ENCODE data around the gene CDK10.

Gene CDK10

GRCh38 chr16:89716916-89717687 lies 30.6 kb downstream of the CDK10 start:
- DNase-seq: no peak

GRCh38 chr16:89717688-89718505 lies 31.4 kb downstream of the CDK10 start:
- no peak for DNase-seq

GRCh38 chr16:89720551-89720812 lies 34.0 kb downstream of the CDK10 start:
- DNase-seq: no peak

- DNase-seq: peak; percentile 88
Measured at GRCh38 chr16:89720813-89721545, 34.5 kb downstream of the CDK10 start, which contains the start of the genes VPS9D1 and ZNF276. Gene VPS9D1 (minus strand): TSS chr16:89720898. CDS start chr16:89720861, 37 bp downstream. Gene ZNF276 (plus strand): TSS chr16:89721537. CDS start chr16:89721641, 104 bp downstream.

- DNase-seq: peak; percentile 57
Measured at GRCh38 chr16:89721546-89722391, 35.3 kb downstream of the CDK10 start.

- DNase-seq: peak; percentile 47
Measured at GRCh38 chr16:89722392-89723278, 36.1 kb downstream of the CDK10 start.

GRCh38 chr16:89723279-89724250 lies 37.1 kb downstream of the CDK10 start:
- peak; percentile 70 for DNase-seq

- no peak for DNase-seq
Measured at GRCh38 chr16:89727406-89728120, 41.1 kb downstream of the CDK10 start.

- no peak for DNase-seq
Measured at GRCh38 chr16:89729293-89729692, 42.8 kb downstream of the CDK10 start.

- peak; percentile 57 for DNase-seq
Measured at GRCh38 chr16:89729863-89730593, 43.5 kb downstream of the CDK10 start.

GRCh38 chr16:89730610-89731234 lies 44.2 kb downstream of the CDK10 start:
- no peak for DNase-seq

GRCh38 chr16:89732142-89732917 lies 45.8 kb downstream of the CDK10 start:
- DNase-seq: no peak

GRCh38 chr16:89732918-89733242 lies 46.4 kb downstream of the CDK10 start:
- DNase-seq: no peak

- DNase-seq: no peak
Measured at GRCh38 chr16:89733322-89733721, 46.8 kb downstream of the CDK10 start.

- DNase-seq: no peak
Measured at GRCh38 chr16:89733792-89734191, 47.3 kb downstream of the CDK10 start.

GRCh38 chr16:89736554-89736953 lies 50.1 kb downstream of the CDK10 start:
- no peak for DNase-seq

- no peak for DNase-seq
Measured at GRCh38 chr16:89737341-89738071, 51.0 kb downstream of the CDK10 start.
